Right renal pelvis (tissue), 4 donors: ENCODE measurements around the gene CD8B. TPM values are rescaled to one million over a fixed set of nuclear protein-coding genes. Genes with fewer than 3 reads are reported as not detected.
"Not testable (repeated sequence)": the region's sequence is repeated elsewhere in the genome, so short reads cannot be mapped to it uniquely, and the experiment has no call there.

Source experiments
- DNase-seq, 4 donors: peaks; one replicate each; pipeline ENCODE4 v3.0.0-alpha.2; 2013; ENCODE audit warnings: low read depth in 4 of 4, low spot score in 3 of 4, missing footprints in 1 of 4
- polyA plus RNA-seq, 4 donors: library from polyadenylated mRNA; unstranded; fragments of 120-200 nt; gene quantifications; one replicate each; pipeline ENCODE4 v1.2.1, GENCODE V29; 2013; ENCODE audit not compliant: insufficient read length in 4 of 4

CD8B gene
- polyA plus RNA-seq, 4 donors = 0.41 to 1.7 (median 0.76) TPM

GRCh38 chr2:86836915-86837695, 24.6 kb downstream of the CD8B start:
- not testable (repeated sequence) for DNase-seq

- DNase-seq = not testable (repeated sequence)
Measured at GRCh38 chr2:86835548-86835889, 26.2 kb downstream of the CD8B start.

- DNase-seq = no peak
Measured at GRCh38 chr2:86833315-86833714, 28.4 kb downstream of the CD8B start.

- DNase-seq = no peak
Measured at GRCh38 chr2:86832334-86833096, 29.2 kb downstream of the CD8B start.

GRCh38 chr2:86831537-86831936, 30.1 kb downstream of the CD8B start:
- no peak for DNase-seq

GRCh38 chr2:86826951-86827350, 34.7 kb downstream of the CD8B start:
- DNase-seq = no peak

- no peak for DNase-seq
Measured at GRCh38 chr2:86825693-86826381, 35.8 kb downstream of the CD8B start.

GRCh38 chr2:86825036-86825692, 36.5 kb downstream of the CD8B start:
- DNase-seq = no peak

- DNase-seq = no peak
Measured at GRCh38 chr2:86822668-86823345, 38.9 kb downstream of the CD8B start.

- no peak for DNase-seq
Measured at GRCh38 chr2:86821842-86822241, 39.8 kb downstream of the CD8B start.

- DNase-seq = no peak
Measured at GRCh38 chr2:86821306-86821705, 40.4 kb downstream of the CD8B start.

- DNase-seq = no peak
Measured at GRCh38 chr2:86818957-86819356, 42.7 kb downstream of the CD8B start.

- no peak for DNase-seq
Measured at GRCh38 chr2:86818114-86818801, 43.4 kb downstream of the CD8B start.

- no peak for DNase-seq
Measured at GRCh38 chr2:86815611-86816010, 46.1 kb downstream of the CD8B start.

GRCh38 chr2:86809481-86810121, 52.1 kb downstream of the CD8B start:
- no peak for DNase-seq

- peak; percentile 73 to 83 (median 76) for DNase-seq
Measured at GRCh38 chr2:86808315-86809161, 53.1 kb downstream of the CD8B start.

- peak in 1 of 4 donors; percentile 32 for DNase-seq
Measured at GRCh38 chr2:86807468-86808275, 54.0 kb downstream of the CD8B start.

- DNase-seq = no peak
Measured at GRCh38 chr2:86807133-86807467, 54.6 kb downstream of the CD8B start.
